Endothelial cell (in vitro differentiated cells): ENCODE results near the gene SELENBP1. TPM values are rescaled to one million over a fixed set of nuclear protein-coding genes. Genes with fewer than 3 reads are reported as not detected.
A peak's percentile ranks its signal among the peaks of the same experiment; 100 is the strongest.

Experiments used
- DNase-seq: peaks from one replicate; pipeline ENCODE4 v3.0.0; 2021; ENCODE audit warnings: low spot score
- H3K27ac Mint-ChIP-seq: one replicate; pipeline ENCODE4 v1.8.0; 2021; ENCODE audit warnings: mixed read lengths, inconsistent platforms; ENCODE audit not compliant: unreplicated experiment
- H3K27me3 Mint-ChIP-seq: one replicate; pipeline ENCODE4 v1.8.0; 2021; ENCODE audit warnings: mild to moderate bottlenecking, moderate library complexity, mixed read lengths, inconsistent platforms; ENCODE audit not compliant: unreplicated experiment
- H3K36me3 Mint-ChIP-seq: one replicate; pipeline ENCODE4 v1.8.0; 2021; ENCODE audit warnings: mild to moderate bottlenecking, low read depth, mixed read lengths, inconsistent platforms; ENCODE audit not compliant: unreplicated experiment
- H3K4me1 Mint-ChIP-seq: one replicate; pipeline ENCODE4 v1.8.0; 2021; ENCODE audit warnings: mild to moderate bottlenecking, mixed read lengths, inconsistent platforms; ENCODE audit not compliant: unreplicated experiment
- H3K4me3 Mint-ChIP-seq: one replicate; pipeline ENCODE4 v1.8.0; 2021; ENCODE audit warnings: mild to moderate bottlenecking, mixed read lengths, inconsistent platforms; ENCODE audit not compliant: unreplicated experiment
- H3K9me3 Mint-ChIP-seq: one replicate; pipeline ENCODE4 v1.8.0; 2021; ENCODE audit warnings: mixed read lengths, inconsistent platforms; ENCODE audit not compliant: unreplicated experiment
- total RNA-seq: library from RNA; stranded (reverse); fragmentation: NEBNext Ultra II Directional; extraction: Animal tissue kit (Norgen Biotek cat#: 25700); gene quantifications from one replicate; pipeline ENCODE4 v1.2.1, GENCODE V29; 2021; ENCODE audit not compliant: unreplicated experiment
- TF ChIP-seq, protein P1 (sequence below): fragments of 200-600 bp; sonication (generic); IDR thresholded peaks from one replicate; pipeline ENCODE4 v1.5.0; 2021; ENCODE audit warnings: antibody characterized with exemption; ENCODE audit not compliant: unreplicated experiment

SELENBP1 gene
- total RNA-seq, 1 donor from 2014 or later: 15.6 TPM

DNA sequence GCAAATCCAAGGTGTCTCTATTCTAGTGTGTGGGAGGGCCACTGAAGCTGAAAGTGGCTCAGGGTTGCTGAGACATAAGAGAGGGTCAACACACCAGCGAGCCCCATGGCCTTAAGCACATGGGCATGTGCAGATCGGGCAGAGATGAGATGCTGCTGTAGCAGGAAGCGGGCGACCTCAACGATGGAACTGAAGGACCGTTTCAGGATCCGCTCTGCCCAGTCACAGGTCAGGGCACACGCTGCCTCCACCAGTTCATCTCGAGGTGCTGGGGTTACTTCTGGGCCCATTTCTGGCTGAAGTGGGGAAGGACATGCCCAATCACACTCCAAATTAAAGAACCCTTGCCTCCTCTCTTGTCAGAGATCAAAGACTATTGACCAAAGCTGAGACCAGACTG lies 28.9 kb downstream of the SELENBP1 start:
- H3K9me3 Mint-ChIP-seq: no peaks in the 10 kb centered on the region
- no peak overlapping the region for H3K27ac Mint-ChIP-seq
- H3K4me3 Mint-ChIP-seq: peak overlapping the region; percentile 12

DNA sequence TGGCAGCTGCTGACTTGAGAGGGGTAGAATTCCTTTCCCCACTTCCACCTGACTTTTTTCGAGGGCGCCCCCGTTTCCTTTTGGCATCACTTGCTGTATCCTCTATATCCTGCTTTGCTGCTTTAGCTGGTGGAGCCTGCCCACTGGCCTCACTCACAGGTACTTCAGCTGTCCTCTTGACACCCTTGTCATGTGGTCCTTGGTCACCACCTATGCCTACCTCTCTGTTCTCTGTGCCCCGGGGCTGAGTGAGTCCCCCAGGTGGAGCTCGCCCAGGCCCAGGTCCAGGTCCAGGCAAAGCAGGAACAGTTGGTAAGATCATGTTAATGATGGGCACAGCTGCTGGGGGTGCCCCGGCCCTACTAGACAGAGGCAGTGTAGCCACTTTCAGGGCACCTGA lies 29.9 kb downstream of the SELENBP1 start:
- Mint-ChIP-seq H3K27me3 (peaks cover 15% of the 10 kb centered on the region), H3K27ac (peak overlapping the region; percentile 36), H3K4me1 (peaks cover 38% of the 10 kb centered on the region), H3K9me3 (no peaks in the 10 kb centered on the region), H3K36me3 (peaks cover 32% of the 10 kb centered on the region), H3K4me3 (no peak overlapping the region)
- TF ChIP-seq, protein P1, sequence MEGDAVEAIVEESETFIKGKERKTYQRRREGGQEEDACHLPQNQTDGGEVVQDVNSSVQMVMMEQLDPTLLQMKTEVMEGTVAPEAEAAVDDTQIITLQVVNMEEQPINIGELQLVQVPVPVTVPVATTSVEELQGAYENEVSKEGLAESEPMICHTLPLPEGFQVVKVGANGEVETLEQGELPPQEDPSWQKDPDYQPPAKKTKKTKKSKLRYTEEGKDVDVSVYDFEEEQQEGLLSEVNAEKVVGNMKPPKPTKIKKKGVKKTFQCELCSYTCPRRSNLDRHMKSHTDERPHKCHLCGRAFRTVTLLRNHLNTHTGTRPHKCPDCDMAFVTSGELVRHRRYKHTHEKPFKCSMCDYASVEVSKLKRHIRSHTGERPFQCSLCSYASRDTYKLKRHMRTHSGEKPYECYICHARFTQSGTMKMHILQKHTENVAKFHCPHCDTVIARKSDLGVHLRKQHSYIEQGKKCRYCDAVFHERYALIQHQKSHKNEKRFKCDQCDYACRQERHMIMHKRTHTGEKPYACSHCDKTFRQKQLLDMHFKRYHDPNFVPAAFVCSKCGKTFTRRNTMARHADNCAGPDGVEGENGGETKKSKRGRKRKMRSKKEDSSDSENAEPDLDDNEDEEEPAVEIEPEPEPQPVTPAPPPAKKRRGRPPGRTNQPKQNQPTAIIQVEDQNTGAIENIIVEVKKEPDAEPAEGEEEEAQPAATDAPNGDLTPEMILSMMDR: no peak
- DNase-seq: no peak

More for the DNA sequence above, 28.9 kb downstream of the SELENBP1 start:
- Mint-ChIP-seq H3K4me1 (peaks cover 44% of the 10 kb centered on the region), H3K36me3 (peaks cover 33% of the 10 kb centered on the region), H3K27me3 (peaks cover 15% of the 10 kb centered on the region)
- TF ChIP-seq, protein P1: no peak
- no peak for DNase-seq

DNA sequence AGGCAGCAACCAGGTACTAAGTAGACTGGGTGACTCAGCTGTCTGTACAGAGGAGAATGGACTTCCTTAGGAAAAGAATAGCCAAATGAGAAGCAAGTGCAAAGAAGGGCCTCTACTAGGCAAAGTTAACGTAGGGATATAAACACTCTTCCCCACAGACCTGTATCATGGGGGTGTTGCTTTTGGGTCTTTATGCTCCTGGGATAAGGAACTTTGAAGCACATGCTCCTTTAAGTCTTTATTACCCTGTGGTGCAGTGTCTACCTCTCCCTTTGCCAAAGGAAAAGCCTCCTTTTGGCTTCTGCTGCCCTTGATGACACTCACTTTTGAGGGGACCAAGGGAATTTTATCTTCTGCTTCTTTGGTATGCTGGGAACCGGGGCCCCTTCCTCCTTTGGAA lies 30.5 kb downstream of the SELENBP1 start:
- no peak for DNase-seq
- no peak overlapping the region for H3K4me3 Mint-ChIP-seq
- H3K36me3 Mint-ChIP-seq: peaks cover 26% of the 10 kb centered on the region
- peaks cover 32% of the 10 kb centered on the region for H3K4me1 Mint-ChIP-seq
- peaks cover 9% of the 10 kb centered on the region for H3K27me3 Mint-ChIP-seq
- TF ChIP-seq, protein P1: no peak
- no peaks in the 10 kb centered on the region for H3K9me3 Mint-ChIP-seq
- peak overlapping the region; percentile 50 for H3K27ac Mint-ChIP-seq

DNA sequence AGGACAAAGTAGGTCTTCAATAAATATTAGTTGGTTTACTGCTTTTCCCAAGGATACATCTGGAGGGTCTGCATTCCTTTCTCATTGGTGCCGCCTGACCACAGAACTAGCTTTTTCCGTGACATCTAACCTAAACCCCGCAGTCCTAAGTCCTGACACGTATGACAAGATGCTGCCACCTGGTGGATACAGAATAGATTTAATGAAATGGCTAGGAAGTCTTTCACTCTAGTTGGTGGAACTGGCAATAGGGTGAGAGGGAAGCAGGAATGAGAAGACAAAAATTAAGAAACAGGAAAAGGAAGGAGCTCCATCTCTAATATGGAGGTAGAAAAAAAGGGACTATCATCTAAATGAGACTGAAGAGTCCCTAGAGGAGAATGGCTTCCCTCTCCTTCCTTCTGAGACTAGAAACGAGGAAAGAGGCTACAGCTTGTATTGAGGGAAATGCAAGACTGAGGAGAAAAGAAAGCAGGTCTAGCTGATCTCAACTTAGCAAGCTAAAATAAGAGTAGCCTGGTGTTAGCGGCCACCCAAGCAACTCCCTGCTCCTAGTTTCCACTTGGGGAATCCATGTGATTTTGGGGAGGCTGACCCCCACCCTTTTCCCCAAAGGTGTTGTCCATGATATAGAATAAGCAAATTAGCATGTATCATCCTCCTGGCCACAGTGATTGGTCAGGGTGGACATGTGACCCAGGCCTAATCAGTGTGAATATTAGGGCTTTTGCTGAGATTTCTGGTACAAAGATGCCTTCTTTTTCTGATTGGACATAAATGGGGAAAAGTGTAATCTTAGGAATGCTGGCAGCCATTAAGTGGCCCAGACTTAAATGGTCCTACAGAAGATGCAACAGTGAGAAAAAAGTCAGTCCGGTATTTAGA lies 31.4 kb downstream of the SELENBP1 start:
- peak; percentile 62 for DNase-seq
- H3K4me3 Mint-ChIP-seq: no peak overlapping the region
- peaks cover 19% of the 10 kb centered on the region for H3K36me3 Mint-ChIP-seq
- peaks cover 1% of the 10 kb centered on the region for H3K27me3 Mint-ChIP-seq
- H3K9me3 Mint-ChIP-seq: no peaks in the 10 kb centered on the region
- peaks cover 27% of the 10 kb centered on the region for H3K4me1 Mint-ChIP-seq
- H3K27ac Mint-ChIP-seq: peak overlapping the region; percentile 61
- TF ChIP-seq, protein P1: peak; percentile 72

DNA sequence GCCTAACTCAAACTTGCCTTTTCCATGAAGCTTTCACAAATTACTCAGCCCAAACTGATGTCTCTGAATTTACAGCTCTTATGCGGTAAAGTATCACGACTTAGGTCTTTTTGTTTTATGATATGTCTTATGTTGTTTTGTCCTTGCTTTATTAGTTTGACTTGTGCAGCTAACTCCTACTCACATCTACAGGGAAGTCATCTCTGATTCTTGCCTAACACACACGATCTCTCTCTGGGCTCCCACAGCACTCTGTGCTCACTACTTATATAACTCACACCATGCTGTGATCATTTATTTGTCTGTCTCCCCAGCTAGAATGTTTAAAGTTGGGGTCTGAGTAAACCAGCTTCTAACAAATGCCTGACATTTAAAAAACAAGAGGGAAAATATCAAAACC lies 35.9 kb downstream of the SELENBP1 start:
- no peak overlapping the region for H3K27ac Mint-ChIP-seq

More for the DNA sequence above, 35.9 kb downstream of the SELENBP1 start:
- Mint-ChIP-seq H3K36me3 (no peaks in the 10 kb centered on the region), H3K9me3 (no peaks in the 10 kb centered on the region), H3K4me3 (no peak overlapping the region), H3K4me1 (peaks cover 5% of the 10 kb centered on the region), H3K27me3 (peaks cover 1% of the 10 kb centered on the region)
- no peak for DNase-seq
- TF ChIP-seq, protein P1: no peak
